Tibial nerve (tissue), 4 donors: ENCODE measurements around the gene ABCA4. TPM values are rescaled to one million over a fixed set of nuclear protein-coding genes. Genes with fewer than 3 reads are reported as not detected.

Experiments used
- DNase-seq, 2 donors: peaks; one replicate each; pipeline ENCODE4 v3.0.0-alpha.2; 2019; ENCODE audit warnings: low spot score in 2 of 2
- H3K27ac ChIP-seq, 4 donors: fragments of 200-600 bp; sonication (generic) in 3 of 4; one replicate each; pipeline ENCODE4 v1.5.1; 2017 to 2019; ENCODE audit warnings: mild to moderate bottlenecking in 1 of 4
- H3K27me3 ChIP-seq, 2 donors: fragments of 200-600 bp; sonication (generic) in 1 of 2; one replicate each; pipeline versions ENCODE4 v1.5.1 to v1.6.0; 2017 to 2019
- H3K36me3 ChIP-seq, 3 donors: fragments of 200-600 bp; sonication (generic); one replicate each; pipeline ENCODE4 v1.5.1; 2018 to 2019
- H3K4me1 ChIP-seq, 4 donors: fragments of 200-600 bp; sonication (generic) in 3 of 4; one replicate each; pipeline ENCODE4 v1.5.1; 2017 to 2019
- H3K4me3 ChIP-seq, 4 donors: fragments of 200-600 bp; sonication (generic) in 3 of 4; one replicate each; pipeline ENCODE4 v1.5.1; 2017 to 2019; ENCODE audit warnings: mild to moderate bottlenecking in 1 of 4, moderate library complexity in 1 of 4
- H3K9me3 ChIP-seq, 4 donors: fragments of 200-600 bp; sonication (generic) in 3 of 4; one replicate each; pipeline ENCODE4 v1.5.1; 2017 to 2019
- CTCF ChIP-seq, 5 experiments: fragments of 200-600 bp in 3 of 5; fragments of 450-650 bp in 2 of 5; sonication (generic) in 3 of 5; IDR thresholded peaks; one replicate each; pipeline ENCODE4 v1.5.1; 2016 to 2019; ENCODE audit warnings: antibody characterized with exemption in 5 of 5, mild to moderate bottlenecking in 3 of 5, moderate library complexity in 2 of 5
- EP300 ChIP-seq, 2 donors: sonication (generic); formaldehyde crosslinking; IDR thresholded peaks; one replicate each; pipeline ENCODE4 v1.6.1; 2017; ENCODE audit warnings: antibody characterized with exemption in 2 of 2, mild to moderate bottlenecking in 1 of 2
- POLR2A ChIP-seq, 2 donors: fragments of 450-650 bp; IDR thresholded peaks; one replicate each; pipeline ENCODE4 v1.6.1; 2017; ENCODE audit warnings: antibody characterized with exemption in 2 of 2, mild to moderate bottlenecking in 2 of 2, moderate library complexity in 2 of 2
- WGBS, 2 donors: methylation state at CpG; one replicate each; pipeline ENCODE4 v1.1.5; 2018; 5-methylcytosine and 5-hydroxymethylcytosine counted together
- total RNA-seq, 4 donors: library from RNA; depleted of rRNA; stranded (reverse); fragments of >200 nt; gene quantifications; one replicate each; pipeline ENCODE4 v1.1.0, GENCODE V29; 2016

Gene ABCA4
- total RNA-seq, 4 donors from 2014 or later = 0.20 to 0.21 TPM; not detected in 2

GRCh38 chr1:94014635-94015488 lies 106.1 kb downstream of the ABCA4 start:
- 83 to 84% methylated on average over 6 of the region's 6 CpGs for WGBS, 2 donors
- TF ChIP-seq CTCF (IDR thresholded peaks at IDR 0.05) (no peak), POLR2A (IDR thresholded peaks at IDR 0.05) (no peak), EP300 (IDR thresholded peaks at IDR 0.05) (no peak)
- no peak overlapping the region for H3K4me3 ChIP-seq
- no peak overlapping the region for H3K27ac ChIP-seq
- DNase-seq = no peak
- no peaks in the 10 kb centered on the region for H3K27me3 ChIP-seq
- H3K4me1 ChIP-seq = no peaks in the 10 kb centered on the region
- no peaks in the 10 kb centered on the region for H3K36me3 ChIP-seq
- no peaks in the 10 kb centered on the region for H3K9me3 ChIP-seq

- no peaks in the 10 kb centered on the region for H3K4me1 ChIP-seq
- no peaks in the 10 kb centered on the region for H3K36me3 ChIP-seq
- no peaks in the 10 kb centered on the region for H3K9me3 ChIP-seq
- H3K4me3 ChIP-seq = no peak overlapping the region
- DNase-seq = no peak
- WGBS, 2 donors = 73 to 83% methylated on average over 6 of the region's 6 CpGs
- no peaks in the 10 kb centered on the region for H3K27me3 ChIP-seq
- no peak overlapping the region for H3K27ac ChIP-seq
- TF ChIP-seq POLR2A (IDR thresholded peaks at IDR 0.05) = no peak
- no peak for TF ChIP-seq CTCF (IDR thresholded peaks at IDR 0.05)
- TF ChIP-seq EP300 (IDR thresholded peaks at IDR 0.05) = no peak
Observed at GRCh38 chr1:94014087-94014486, 106.9 kb downstream of the ABCA4 start.

- no peak overlapping the region for H3K4me3 ChIP-seq
- H3K27ac ChIP-seq = no peak overlapping the region
- no peak for TF ChIP-seq EP300 (IDR thresholded peaks at IDR 0.05)
- no peak for TF ChIP-seq CTCF (IDR thresholded peaks at IDR 0.05)
- TF ChIP-seq POLR2A (IDR thresholded peaks at IDR 0.05) = no peak
- no peaks in the 10 kb centered on the region for H3K36me3 ChIP-seq
- WGBS, 2 donors = 76 to 80% methylated on average over 8 of the region's 8 CpGs
- DNase-seq = no peak
- H3K27me3 ChIP-seq = no peaks in the 10 kb centered on the region
- no peaks in the 10 kb centered on the region for H3K4me1 ChIP-seq
- no peaks in the 10 kb centered on the region for H3K9me3 ChIP-seq
Observed at GRCh38 chr1:94013367-94013878, 107.5 kb downstream of the ABCA4 start.

DNA sequence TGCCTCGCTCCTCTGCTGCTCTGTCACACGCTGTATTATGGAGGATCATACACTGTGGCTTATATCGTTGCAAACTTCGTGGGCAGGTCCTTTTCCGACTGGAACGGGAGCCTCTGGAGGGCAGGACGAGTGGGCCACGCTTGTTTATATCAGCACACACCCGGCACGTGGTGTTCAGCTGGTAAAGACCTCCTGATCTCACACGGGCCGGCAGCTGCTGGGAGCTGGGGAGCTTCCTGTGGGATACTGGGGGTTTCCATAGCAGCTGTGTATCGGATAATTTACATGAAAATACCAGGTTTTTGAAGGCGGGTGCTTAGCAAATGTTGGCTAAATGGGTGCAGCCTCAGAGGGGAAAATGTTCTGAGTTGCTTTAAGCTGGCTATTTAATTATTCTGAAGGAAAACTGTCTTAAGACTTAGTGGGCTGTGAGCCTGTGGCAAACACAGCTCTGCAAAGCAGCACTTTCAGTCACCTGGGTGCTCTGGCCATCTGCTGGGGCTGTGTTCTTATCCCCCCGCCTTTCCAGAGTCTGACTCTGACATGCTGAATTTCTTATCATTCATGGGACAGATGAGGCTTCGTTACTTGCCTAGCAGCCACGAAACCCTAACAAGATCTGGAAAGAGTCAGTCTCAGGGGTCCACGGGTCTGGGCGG lies 108.1 kb downstream of the ABCA4 start:
- Histone ChIP-seq H3K27me3 (no peaks in the 10 kb centered on the region), H3K4me3 (no peak overlapping the region), H3K4me1 (no peaks in the 10 kb centered on the region), H3K9me3 (no peaks in the 10 kb centered on the region), H3K36me3 (no peaks in the 10 kb centered on the region), H3K27ac (no peak overlapping the region)
- TF ChIP-seq POLR2A (IDR thresholded peaks at IDR 0.05) = no peak
- TF ChIP-seq CTCF (IDR thresholded peaks at IDR 0.05) = no peak
- no peak for TF ChIP-seq EP300 (IDR thresholded peaks at IDR 0.05)
- 56 to 58% methylated on average over 17 to 19 of the region's 19 CpGs for WGBS, 2 donors
- DNase-seq = no peak
